Activated CD4-positive, CD25-positive, alpha-beta regulatory T cell treated with anti-CD3 and anti-CD28 coated beads, Interleukin-2, amount 50 U/mL, for 16 hours (primary cell): ENCODE results near the gene NARS2.
"Not testable (repeated sequence)": the region's sequence is repeated elsewhere in the genome, so short reads cannot be mapped to it uniquely, and the experiment has no call there.

Experiments
- DNase-seq: peaks from one replicate; pipeline ENCODE4 v3.0.0-alpha.2; 2020; ENCODE audit warnings: low read depth, low spot score

NARS2 gene

GRCh38 chr11:78492973-78493372, 81.7 kb downstream of the NARS2 start:
- no peak for DNase-seq

GRCh38 chr11:78489184-78489583, 85.5 kb downstream of the NARS2 start:
- no peak for DNase-seq

DNA sequence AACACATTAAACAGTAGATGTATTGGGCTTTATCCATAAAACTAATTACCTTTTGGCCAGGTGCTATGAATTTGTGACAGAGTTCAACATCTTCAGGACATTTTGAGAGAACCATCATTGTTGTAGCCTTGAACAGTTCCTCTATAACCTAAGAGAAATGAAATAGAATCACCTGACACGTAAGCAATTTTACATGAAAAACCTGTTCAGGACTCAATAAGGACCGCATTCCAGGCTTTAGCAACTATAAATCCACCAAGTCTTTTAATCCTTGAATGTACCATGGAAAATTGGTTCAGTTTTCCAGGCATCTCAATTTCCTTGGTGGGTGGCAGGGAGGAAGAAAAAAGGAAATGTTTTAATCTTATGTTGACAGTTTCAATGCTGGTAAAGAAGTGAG, 96.1 kb downstream of the NARS2 start:
- no peak for DNase-seq

GRCh38 chr11:78476066-78476465, 98.6 kb downstream of the NARS2 start:
- no peak for DNase-seq

DNA sequence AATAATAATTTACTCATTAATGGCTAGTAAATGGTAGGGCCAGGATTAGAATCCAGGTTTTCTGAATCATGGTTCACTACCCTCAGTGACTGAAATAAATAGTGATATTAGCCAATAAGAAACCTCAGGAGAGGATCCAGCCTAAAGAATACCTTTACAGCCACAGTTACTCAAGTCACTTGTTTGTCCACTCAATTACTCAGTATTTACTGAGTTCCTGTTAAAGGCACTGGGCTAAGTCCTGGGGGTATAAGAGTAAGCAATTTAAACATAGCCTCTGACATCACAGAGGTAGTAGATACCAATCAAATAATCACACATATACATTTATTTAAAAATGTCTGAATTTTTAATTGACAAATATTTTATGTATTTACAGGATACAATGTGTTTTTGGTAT, 100.2 kb downstream of the NARS2 start:
- DNase-seq: no peak

DNA sequence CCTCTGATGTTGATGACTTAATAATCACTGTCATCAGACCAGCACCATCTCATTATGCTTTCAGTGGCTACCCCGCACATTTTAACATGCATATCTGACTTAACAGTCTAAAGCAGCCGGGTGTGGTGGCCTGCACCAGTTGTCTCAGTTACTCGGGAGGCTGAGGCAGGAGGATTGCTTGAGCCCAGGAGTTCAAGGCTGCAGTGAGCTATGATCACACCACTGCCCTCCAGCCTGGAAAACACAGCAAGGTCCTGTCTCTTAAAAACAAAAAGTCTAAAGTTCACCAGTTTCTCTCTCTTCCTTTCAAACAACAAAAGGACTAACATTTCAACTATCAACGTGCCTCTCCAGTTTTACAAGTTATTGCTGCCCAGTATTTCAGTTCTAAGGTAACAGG, 101.8 kb downstream of the NARS2 start:
- DNase-seq: no peak

DNA sequence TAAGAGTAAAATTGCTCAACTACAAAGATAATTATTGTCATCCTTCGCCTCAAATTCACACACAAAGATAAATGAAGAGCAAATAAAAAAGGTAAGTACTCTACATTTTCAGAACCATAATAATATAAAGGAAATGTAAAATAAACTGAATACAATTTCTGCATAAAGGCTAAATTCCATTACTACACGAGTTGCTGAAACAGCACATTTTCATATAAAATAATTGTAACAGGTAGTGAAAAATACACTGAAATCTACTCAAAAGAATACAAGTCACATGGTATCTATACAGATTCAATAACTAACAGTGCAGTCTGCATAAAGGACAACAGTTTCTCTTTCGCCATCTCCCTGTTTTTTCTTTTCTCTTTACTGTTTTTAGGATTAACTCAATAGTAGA, 102.3 kb downstream of the NARS2 start:
- no peak for DNase-seq

- DNase-seq: no peak
These were observed 103.7 kb downstream of the NARS2 start for GRCh38 chr11:78470861-78471442.

GRCh38 chr11:78469896-78470295, 104.8 kb downstream of the NARS2 start:
- no peak for DNase-seq

- no peak for DNase-seq
These were observed 106.7 kb downstream of the NARS2 start for GRCh38 chr11:78467931-78468330.

GRCh38 chr11:78467370-78467769, 107.3 kb downstream of the NARS2 start:
- DNase-seq: no peak

- no peak for DNase-seq
These were observed 109.3 kb downstream of the NARS2 start for GRCh38 chr11:78465169-78465942.

DNA sequence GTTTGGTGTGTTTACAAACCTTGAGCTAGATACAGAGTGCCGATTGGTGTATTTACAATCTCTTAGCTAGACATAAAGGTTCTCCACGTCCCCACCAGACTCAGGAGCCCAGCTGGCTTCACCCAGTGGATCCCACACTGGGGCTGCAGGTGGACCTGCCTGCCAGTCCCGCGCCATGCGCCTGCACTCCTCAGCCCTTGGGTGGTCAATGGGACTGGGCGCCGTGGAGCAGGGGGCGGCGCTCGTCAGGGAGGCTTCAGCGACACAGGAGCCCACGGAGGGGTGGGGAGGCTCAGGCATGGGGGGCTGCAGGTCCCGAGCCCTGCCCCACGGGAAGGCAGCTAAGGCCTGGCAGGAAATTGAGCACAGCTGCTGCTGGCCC, 109.9 kb downstream of the NARS2 start:
- not testable (repeated sequence) for DNase-seq

DNA sequence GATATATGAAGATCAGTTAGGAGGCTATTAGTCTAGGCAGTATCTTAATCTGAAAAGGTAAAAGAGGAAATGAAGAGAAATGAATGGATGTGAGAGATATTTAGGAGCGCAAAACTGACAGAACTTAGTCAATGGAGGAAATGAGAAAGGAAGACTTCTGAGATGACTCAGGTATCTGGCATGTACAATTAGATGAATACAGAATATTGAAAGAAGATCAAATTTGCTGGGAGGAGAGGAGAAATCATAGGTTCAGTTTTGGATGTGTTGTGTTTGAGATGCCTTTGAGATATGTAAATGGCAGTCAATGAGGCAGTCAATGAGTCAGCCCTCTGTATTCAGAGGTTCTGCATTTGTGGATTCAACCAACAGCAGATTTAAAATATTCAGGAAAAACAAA, 114.2 kb downstream of the NARS2 start:
- DNase-seq: no peak

DNA sequence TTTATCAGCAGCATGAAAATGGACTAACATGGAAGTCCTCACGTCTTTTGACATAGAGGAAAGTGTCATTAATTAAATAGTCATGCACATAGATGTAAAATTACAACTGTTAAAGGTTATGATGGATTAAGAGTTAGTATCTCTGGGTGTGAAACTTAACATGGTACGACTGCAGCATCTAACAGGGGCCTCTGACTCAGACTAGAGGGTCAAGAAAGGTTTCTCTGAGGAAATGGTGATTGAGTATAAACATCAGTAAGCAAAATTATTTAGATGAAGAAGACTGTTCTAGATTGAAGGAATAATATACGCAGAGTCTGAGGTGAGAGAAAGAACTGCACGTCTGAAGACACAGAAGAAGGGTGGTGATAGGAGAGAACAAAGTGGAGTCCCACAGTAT, 114.9 kb downstream of the NARS2 start:
- no peak for DNase-seq

DNA sequence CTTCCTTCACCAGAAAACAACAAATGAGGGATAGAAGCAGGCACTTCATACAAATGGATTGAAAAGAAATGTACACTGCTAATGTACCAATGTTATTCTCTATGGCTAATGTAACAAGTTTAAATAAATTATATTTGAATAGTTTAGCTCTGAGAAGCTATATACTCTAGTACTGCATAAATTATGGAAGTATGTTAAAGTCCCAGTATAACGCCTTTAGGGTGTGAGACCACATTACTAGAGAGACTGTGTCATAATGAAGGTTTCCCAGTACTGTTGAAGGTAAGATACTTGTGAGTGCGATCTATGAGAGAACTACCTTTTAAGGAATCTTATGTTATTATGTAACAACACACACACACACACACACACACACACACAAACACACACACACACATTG, 117.2 kb downstream of the NARS2 start:
- DNase-seq: no peak

- DNase-seq: no peak
These were observed 121.3 kb downstream of the NARS2 start for GRCh38 chr11:78453140-78453935.

DNA sequence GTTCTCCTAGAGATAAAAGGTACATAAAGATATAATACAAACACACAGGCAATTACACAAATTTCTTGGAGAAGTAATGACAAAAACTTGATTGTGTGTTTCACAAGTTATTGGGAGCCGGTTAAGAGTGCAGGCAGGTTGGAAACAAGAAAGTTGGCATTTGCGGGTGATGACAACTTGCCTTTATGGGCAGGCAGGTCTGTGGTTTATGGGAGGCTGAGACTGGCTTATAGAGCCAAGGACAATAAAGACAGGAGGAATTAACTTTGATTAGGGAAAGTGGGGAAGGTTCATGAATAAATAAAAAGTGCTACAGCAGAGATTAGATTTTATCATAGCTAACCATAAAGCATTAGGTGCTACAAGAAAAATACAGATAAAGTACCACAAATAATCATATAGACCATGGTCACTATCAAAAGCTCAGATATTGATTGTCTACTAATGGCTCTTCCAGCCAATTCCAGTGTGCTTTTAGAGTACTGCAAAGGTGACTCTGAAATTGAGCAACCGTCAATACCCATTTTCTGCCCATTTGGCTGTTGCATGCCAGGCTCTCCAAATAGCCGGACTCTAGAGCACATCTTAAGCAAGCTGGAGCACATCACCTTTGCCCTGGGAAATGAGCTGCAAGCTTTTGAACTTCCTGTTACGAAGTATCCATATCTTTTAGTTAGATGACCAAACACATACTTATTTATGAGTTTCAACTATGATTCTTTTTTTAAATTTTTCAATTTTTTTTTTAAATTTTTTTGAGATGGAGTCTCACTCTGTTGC, 123.1 kb downstream of the NARS2 start:
- DNase-seq: no peak

GRCh38 chr11:78450866-78451265, 123.8 kb downstream of the NARS2 start:
- no peak for DNase-seq

DNA sequence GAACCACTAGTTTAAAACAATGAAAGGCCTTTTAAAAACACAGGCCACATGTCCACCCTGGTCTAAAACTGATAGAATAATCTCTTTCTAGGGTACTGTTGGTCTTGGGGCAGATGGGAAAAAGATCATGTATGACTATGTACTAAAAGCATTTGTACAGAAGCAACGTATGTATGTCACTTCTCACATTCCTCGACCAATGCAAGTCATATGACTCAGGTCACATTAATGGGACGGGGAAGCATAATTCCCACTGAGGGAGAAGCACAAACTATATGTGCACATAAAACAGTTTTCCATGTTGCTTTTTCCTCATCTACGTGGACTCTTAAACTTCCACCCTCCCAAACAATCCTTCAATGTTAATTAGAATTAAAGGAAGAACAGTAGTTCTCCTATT, 124.8 kb downstream of the NARS2 start:
- DNase-seq: no peak

- no peak for DNase-seq
These were observed 128.5 kb downstream of the NARS2 start for GRCh38 chr11:78446210-78446609.

- DNase-seq: no peak
These were observed 129.9 kb downstream of the NARS2 start for GRCh38 chr11:78444726-78445125.
